Ovary (tissue), 3 donors: Measurements from ENCODE around the gene DAPK1.

ENCODE experiments used
- POLR2A ChIP-seq: fragments of 450-650 bp; IDR thresholded peaks from one replicate; pipeline ENCODE4 v1.6.1; 2017; ENCODE audit warnings: antibody characterized with exemption, mild to moderate bottlenecking, moderate library complexity
- TF ChIP-seq, protein P1 (sequence below), 3 donors: fragments of 450-650 bp in 2 of 3; fragments of 200-600 bp in 1 of 3; IDR thresholded peaks; one replicate each; pipeline versions ENCODE4 v1.5.1 to v1.8.0; 2016 to 2022; ENCODE audit warnings: antibody characterized with exemption in 3 of 3, mild to moderate bottlenecking in 1 of 3
- donor health status: DM: no; HTN: no; CAD: no.

- TF ChIP-seq, protein P1, sequence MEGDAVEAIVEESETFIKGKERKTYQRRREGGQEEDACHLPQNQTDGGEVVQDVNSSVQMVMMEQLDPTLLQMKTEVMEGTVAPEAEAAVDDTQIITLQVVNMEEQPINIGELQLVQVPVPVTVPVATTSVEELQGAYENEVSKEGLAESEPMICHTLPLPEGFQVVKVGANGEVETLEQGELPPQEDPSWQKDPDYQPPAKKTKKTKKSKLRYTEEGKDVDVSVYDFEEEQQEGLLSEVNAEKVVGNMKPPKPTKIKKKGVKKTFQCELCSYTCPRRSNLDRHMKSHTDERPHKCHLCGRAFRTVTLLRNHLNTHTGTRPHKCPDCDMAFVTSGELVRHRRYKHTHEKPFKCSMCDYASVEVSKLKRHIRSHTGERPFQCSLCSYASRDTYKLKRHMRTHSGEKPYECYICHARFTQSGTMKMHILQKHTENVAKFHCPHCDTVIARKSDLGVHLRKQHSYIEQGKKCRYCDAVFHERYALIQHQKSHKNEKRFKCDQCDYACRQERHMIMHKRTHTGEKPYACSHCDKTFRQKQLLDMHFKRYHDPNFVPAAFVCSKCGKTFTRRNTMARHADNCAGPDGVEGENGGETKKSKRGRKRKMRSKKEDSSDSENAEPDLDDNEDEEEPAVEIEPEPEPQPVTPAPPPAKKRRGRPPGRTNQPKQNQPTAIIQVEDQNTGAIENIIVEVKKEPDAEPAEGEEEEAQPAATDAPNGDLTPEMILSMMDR (IDR thresholded peaks at IDR 0.05), result no peak
- TF ChIP-seq POLR2A, result no peak
These were observed 75.1 kb downstream of the DAPK1 start for GRCh38 chr9:87572719-87573118.
